OCI-LY1 (cell line): ENCODE data around the gene C19orf25.
A peak's percentile ranks its signal among the peaks of the same experiment; 100 is the strongest.

ENCODE experiments used
- H2AFZ ChIP-seq: fragments of 200-600 bp; sonication (generic), shearing (Covaris generic); 2 replicates; pipeline ENCODE4 v1.6.0; 2014; ENCODE audit warnings: antibody characterized with exemption, mild to moderate bottlenecking, low read length
- H3F3A ChIP-seq: fragments of 200-600 bp; sonication (generic), shearing (Covaris generic); 2 replicates; pipeline ENCODE4 v1.6.0; 2014; ENCODE audit warnings: mild to moderate bottlenecking, antibody characterized with exemption, low read length, moderate library complexity; ENCODE audit not compliant: insufficient read depth
- H3K27ac ChIP-seq: fragments of 200-600 bp; sonication (generic); 2 replicates; pipeline ENCODE4 v1.5.1; 2014; ENCODE audit warnings: low read length, mixed run types, mild to moderate bottlenecking, low read depth; ENCODE audit not compliant: poor library complexity, severe bottlenecking
- H3K27me3 ChIP-seq: fragments of 200-600 bp; sonication (generic); 2 replicates; pipeline ENCODE4 v1.6.0; 2014; ENCODE audit warnings: antibody characterized with exemption, mild to moderate bottlenecking, low read length, moderate library complexity; ENCODE audit not compliant: insufficient read depth
- H3K36me3 ChIP-seq: fragments of 200-600 bp; sonication (generic); 2 replicates; pipeline ENCODE4 v1.6.1; 2014; ENCODE audit warnings: mild to moderate bottlenecking, antibody characterized with exemption, low read length, moderate library complexity, mixed read lengths; ENCODE audit not compliant: insufficient read depth
- H3K4me1 ChIP-seq: fragments of 200-600 bp; sonication (generic); 2 replicates; pipeline ENCODE4 v1.5.1; 2014; ENCODE audit warnings: mild to moderate bottlenecking, low read length, moderate library complexity; ENCODE audit not compliant: insufficient read depth, severe bottlenecking
- H3K4me2 ChIP-seq: fragments of 200-600 bp; sonication (generic), shearing (Covaris generic); 2 replicates; pipeline ENCODE4 v1.6.1; 2014; ENCODE audit warnings: low read length
- H3K4me3 ChIP-seq: fragments of 200-600 bp; sonication (generic); 2 replicates; pipeline ENCODE4 v1.5.1; 2014; ENCODE audit warnings: low read length, low read depth, mild to moderate bottlenecking, mixed read lengths; ENCODE audit not compliant: poor library complexity, severe bottlenecking
- H3K79me2 ChIP-seq: fragments of 200-600 bp; shearing (Covaris generic); 2 replicates; pipeline ENCODE4 v1.6.1; 2016; ENCODE audit warnings: mixed run types, low read length, mixed read lengths; ENCODE audit not compliant: insufficient read depth
- H3K9ac ChIP-seq: fragments of 200-600 bp; sonication (generic), shearing (Covaris generic); 2 replicates; pipeline ENCODE4 v1.6.1; 2014; ENCODE audit warnings: mild to moderate bottlenecking, low read length, mixed read lengths
- H3K9me2 ChIP-seq: fragments of 200-600 bp; sonication (generic), shearing (Covaris generic); 2 replicates; pipeline ENCODE4 v1.6.1; 2014; ENCODE audit warnings: low read depth, mild to moderate bottlenecking, low read length, mixed read lengths
- H3K9me3 ChIP-seq: fragments of 200-600 bp; shearing (Covaris generic); 2 replicates; pipeline ENCODE4 v1.6.1; 2014; ENCODE audit warnings: low read length, mixed read lengths
- H4K20me1 ChIP-seq: fragments of 200-600 bp; sonication (generic), shearing (Covaris generic); 2 replicates; pipeline ENCODE4 v1.6.0; 2016; ENCODE audit warnings: mild to moderate bottlenecking, low read length; ENCODE audit not compliant: insufficient read depth
- EZH2 ChIP-seq: fragments of 200-600 bp; sonication (generic), shearing (Covaris generic); IDR thresholded peaks from 2 replicates; pipeline ENCODE4 v1.8.0; 2017; ENCODE audit warnings: borderline replicate concordance, mixed run types, mild to moderate bottlenecking, antibody characterized with exemption, low read length, moderate library complexity, mixed read lengths
- TF ChIP-seq, protein P1 (sequence below): fragments of 200-600 bp; sonication (generic), shearing (Covaris generic); IDR thresholded peaks from 2 replicates; pipeline ENCODE4 v1.5.1; 2017; ENCODE audit warnings: mild to moderate bottlenecking, antibody characterized with exemption, low read length, moderate library complexity, mixed read lengths

The C19orf25 gene

GRCh38 chr19:1446713-1447481 lies 32.1 kb downstream of the C19orf25 start:
- Histone ChIP-seq H3K4me1 (peaks cover 30% of the 10 kb centered on the region), H3K4me2 (no peak overlapping the region; the same call in 1 of the 2 replicates), H3K27ac (no peak overlapping the region), H3K36me3 (peaks cover 11% of the 10 kb centered on the region), H3K4me3 (no peak overlapping the region), H3K9ac (no peak overlapping the region), H3F3A (0 out of 2 replicates have a peak, but pooled peaks cover 8% of the 10 kb centered on the region), H3K9me3 (no peaks in the 10 kb centered on the region), H3K27me3 (peaks cover 5% of the 10 kb centered on the region; the same call in 1 of the 2 replicates), H2AFZ (no peak overlapping the region), H3K9me2 (no peaks in the 10 kb centered on the region), H4K20me1 (no peaks in the 10 kb centered on the region), H3K79me2 (no peaks in the 10 kb centered on the region)
- TF ChIP-seq, protein P1, sequence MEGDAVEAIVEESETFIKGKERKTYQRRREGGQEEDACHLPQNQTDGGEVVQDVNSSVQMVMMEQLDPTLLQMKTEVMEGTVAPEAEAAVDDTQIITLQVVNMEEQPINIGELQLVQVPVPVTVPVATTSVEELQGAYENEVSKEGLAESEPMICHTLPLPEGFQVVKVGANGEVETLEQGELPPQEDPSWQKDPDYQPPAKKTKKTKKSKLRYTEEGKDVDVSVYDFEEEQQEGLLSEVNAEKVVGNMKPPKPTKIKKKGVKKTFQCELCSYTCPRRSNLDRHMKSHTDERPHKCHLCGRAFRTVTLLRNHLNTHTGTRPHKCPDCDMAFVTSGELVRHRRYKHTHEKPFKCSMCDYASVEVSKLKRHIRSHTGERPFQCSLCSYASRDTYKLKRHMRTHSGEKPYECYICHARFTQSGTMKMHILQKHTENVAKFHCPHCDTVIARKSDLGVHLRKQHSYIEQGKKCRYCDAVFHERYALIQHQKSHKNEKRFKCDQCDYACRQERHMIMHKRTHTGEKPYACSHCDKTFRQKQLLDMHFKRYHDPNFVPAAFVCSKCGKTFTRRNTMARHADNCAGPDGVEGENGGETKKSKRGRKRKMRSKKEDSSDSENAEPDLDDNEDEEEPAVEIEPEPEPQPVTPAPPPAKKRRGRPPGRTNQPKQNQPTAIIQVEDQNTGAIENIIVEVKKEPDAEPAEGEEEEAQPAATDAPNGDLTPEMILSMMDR: no peak
- TF ChIP-seq EZH2: no peak

- Histone ChIP-seq H3K9me2 (no peaks in the 10 kb centered on the region), H3K9me3 (no peaks in the 10 kb centered on the region), H3K9ac (no peak overlapping the region), H2AFZ (no peak overlapping the region), H3K4me3 (peak overlapping the region; percentile 12), H3K27me3 (peaks cover 5% of the 10 kb centered on the region; the same call in 1 of the 2 replicates), H4K20me1 (no peaks in the 10 kb centered on the region), H3K27ac (no peak overlapping the region), H3K4me2 (peak overlapping the region; percentile 72; the same call in 1 of the 2 replicates), H3K36me3 (peaks cover 19% of the 10 kb centered on the region), H3K79me2 (no peaks in the 10 kb centered on the region), H3F3A (0 out of 2 replicates have a peak, but pooled peaks cover 8% of the 10 kb centered on the region), H3K4me1 (peaks cover 35% of the 10 kb centered on the region)
- TF ChIP-seq, protein P1: no peak
- TF ChIP-seq EZH2: no peak
Measured at GRCh38 chr19:1445932-1446712, 32.9 kb downstream of the C19orf25 start.

- Histone ChIP-seq H3K79me2 (no peaks in the 10 kb centered on the region), H3F3A (0 out of 2 replicates have a peak, but pooled peaks cover 8% of the 10 kb centered on the region), H3K4me1 (peaks cover 43% of the 10 kb centered on the region), H3K9ac (peak overlapping the region; percentile 58), H4K20me1 (no peaks in the 10 kb centered on the region), H3K4me3 (peak overlapping the region; percentile 59), H3K36me3 (peaks cover 26% of the 10 kb centered on the region), H3K27ac (peak overlapping the region; percentile 65), H3K27me3 (peaks cover 5% of the 10 kb centered on the region; the same call in 1 of the 2 replicates), H2AFZ (no peak overlapping the region), H3K9me2 (no peaks in the 10 kb centered on the region), H3K4me2 (peak overlapping the region; percentile 72), H3K9me3 (no peaks in the 10 kb centered on the region)
- TF ChIP-seq, protein P1: peak; percentile 85
- TF ChIP-seq EZH2: no peak
Measured at GRCh38 chr19:1445185-1445931, 33.7 kb downstream of the C19orf25 start.
